T-helper 17 cell (primary cell): ENCODE data around the gene CPSF3. TPM values are rescaled to one million over a fixed set of nuclear protein-coding genes. Genes with fewer than 3 reads are reported as not detected.

Source experiments
- ATAC-seq: fragments of 150-1000 bp; cut with Tn5 transposase; 2 replicates; pipeline ENCODE4 v1.10.0; 2021; ENCODE audit warnings: mild to moderate bottlenecking, moderate library complexity
- DNase-seq, 3 donors: peaks; one replicate each; pipeline versions ENCODE4 v3.0.0 to v3.0.0-alpha.2; 2020 to 2021
- H3K9me3 ChIP-seq: one replicate; pipeline ENCODE4 v1.7.0; 2013; ENCODE audit warnings: low read length, mild to moderate bottlenecking; ENCODE audit not compliant: control insufficient read depth, poor library complexity, severe bottlenecking
- H3K27ac Mint-ChIP-seq: one replicate; pipeline ENCODE4 v1.8.0; 2022; ENCODE audit warnings: mild to moderate bottlenecking, moderate library complexity, mixed read lengths
- H3K27me3 Mint-ChIP-seq: one replicate; pipeline ENCODE4 v1.8.0; 2022; ENCODE audit warnings: mixed read lengths
- H3K36me3 Mint-ChIP-seq: one replicate; pipeline ENCODE4 v1.8.0; 2022; ENCODE audit warnings: low read depth, mixed read lengths
- H3K4me1 Mint-ChIP-seq: one replicate; pipeline ENCODE4 v1.8.0; 2022; ENCODE audit warnings: mild to moderate bottlenecking, mixed read lengths
- H3K4me3 Mint-ChIP-seq: one replicate; pipeline ENCODE4 v1.8.0; 2022; ENCODE audit warnings: mild to moderate bottlenecking, moderate library complexity, mixed read lengths
- total RNA-seq, 4 donors: library from RNA in 2 of 4; stranded (reverse) in 2 of 4; gene quantifications; one replicate each; pipeline ENCODE4 v1.2.3 and lab custom pipeline; 2022 to 2026

CPSF3 gene
- total RNA-seq (10 to 100 TPM; 18.1 to 19.0 TPM), total RNA-seq (lab: John Stamatoyannopoulos, UW) (29.5 to 51.0 reads per million in 2 donors)

- DNase-seq (peak; percentile 90 to 94 (median 94)), ATAC-seq (peak; percentile 89)
- H3K27me3 Mint-ChIP-seq, result no peaks in the 10 kb centered on the region
- no peak within 1 kb of the TSS for H3K27ac Mint-ChIP-seq
- H3K4me1 Mint-ChIP-seq, result peaks cover 25% of the 10 kb centered on the region
- no peaks in the 10 kb centered on the region for H3K9me3 ChIP-seq
- H3K4me3 Mint-ChIP-seq, result no peak within 1 kb of the TSS
- H3K36me3 Mint-ChIP-seq, result peaks cover 4% of the 10 kb centered on the region
Observed at GRCh38 chr2:9423100-9423921, at the start of gene CPSF3, which contains the start of gene ITGB1BP1. Gene CPSF3, plus strand, starts transcription at chr2:9423654. Its CDS starts 120 bp downstream, at chr2:9423774. Gene ITGB1BP1, minus strand, starts transcription at chr2:9423528. Its CDS starts 4,831 bp downstream, at chr2:9418697.

GRCh38 chr2:9374071-9374730 is 49.3 kb upstream of the CPSF3 start:
- Mint-ChIP-seq H3K36me3 (peaks cover 2% of the 10 kb centered on the region), H3K27ac (no peak overlapping the region), H3K4me1 (peaks cover 3% of the 10 kb centered on the region), H3K4me3 (no peak overlapping the region), H3K27me3 (peaks cover 53% of the 10 kb centered on the region)
- H3K9me3 ChIP-seq, result no peaks in the 10 kb centered on the region
- ATAC-seq, result no peak
- DNase-seq, result no peak

GRCh38 chr2:9375857-9376428 is 47.5 kb upstream of the CPSF3 start:
- Mint-ChIP-seq H3K27me3 (peaks cover 38% of the 10 kb centered on the region), H3K27ac (peak overlapping the region; percentile 6), H3K4me1 (no peaks in the 10 kb centered on the region), H3K36me3 (peaks cover 2% of the 10 kb centered on the region), H3K4me3 (no peak overlapping the region)
- no peaks in the 10 kb centered on the region for H3K9me3 ChIP-seq
- DNase-seq (no peak), ATAC-seq (no peak)

- no peak for ATAC-seq
- H3K4me1 Mint-ChIP-seq, result no peaks in the 10 kb centered on the region
- H3K36me3 Mint-ChIP-seq, result peaks cover 2% of the 10 kb centered on the region
- DNase-seq, result no peak
- no peak overlapping the region for H3K27ac Mint-ChIP-seq
- H3K9me3 ChIP-seq, result no peaks in the 10 kb centered on the region
- peaks cover 25% of the 10 kb centered on the region for H3K27me3 Mint-ChIP-seq
- H3K4me3 Mint-ChIP-seq, result no peak overlapping the region
Observed at GRCh38 chr2:9377461-9378097, 45.9 kb upstream of the CPSF3 start.

- H3K9me3 ChIP-seq, result no peaks in the 10 kb centered on the region
- no peak overlapping the region for H3K27ac Mint-ChIP-seq
- no peaks in the 10 kb centered on the region for H3K4me1 Mint-ChIP-seq
- no peak overlapping the region for H3K4me3 Mint-ChIP-seq
- no peak for DNase-seq
- peaks cover 22% of the 10 kb centered on the region for H3K27me3 Mint-ChIP-seq
- H3K36me3 Mint-ChIP-seq, result peaks cover 4% of the 10 kb centered on the region
- no peak for ATAC-seq
Observed at GRCh38 chr2:9378433-9379390, 44.7 kb upstream of the CPSF3 start.

GRCh38 chr2:9379391-9379755 is 44.1 kb upstream of the CPSF3 start:
- DNase-seq (no peak), ATAC-seq (no peak)
- Mint-ChIP-seq H3K27me3 (peaks cover 16% of the 10 kb centered on the region), H3K27ac (no peak overlapping the region), H3K36me3 (peaks cover 2% of the 10 kb centered on the region), H3K4me3 (no peak overlapping the region), H3K4me1 (no peaks in the 10 kb centered on the region)
- H3K9me3 ChIP-seq, result no peaks in the 10 kb centered on the region

- H3K9me3 ChIP-seq, result no peaks in the 10 kb centered on the region
- DNase-seq, result no peak
- H3K27me3 Mint-ChIP-seq, result peaks cover 16% of the 10 kb centered on the region
- H3K4me3 Mint-ChIP-seq, result no peak overlapping the region
- H3K4me1 Mint-ChIP-seq, result no peaks in the 10 kb centered on the region
- no peak overlapping the region for H3K27ac Mint-ChIP-seq
- H3K36me3 Mint-ChIP-seq, result peaks cover 2% of the 10 kb centered on the region
- ATAC-seq, result no peak
Observed at GRCh38 chr2:9380702-9381628, 42.5 kb upstream of the CPSF3 start.

GRCh38 chr2:9382604-9383235 is 40.7 kb upstream of the CPSF3 start:
- Mint-ChIP-seq H3K36me3 (peaks cover 2% of the 10 kb centered on the region), H3K27me3 (peaks cover 9% of the 10 kb centered on the region), H3K27ac (no peak overlapping the region), H3K4me3 (no peak overlapping the region), H3K4me1 (peaks cover 2% of the 10 kb centered on the region)
- no peak for ATAC-seq
- no peaks in the 10 kb centered on the region for H3K9me3 ChIP-seq
- DNase-seq, result no peak

GRCh38 chr2:9384521-9384920 is 38.9 kb upstream of the CPSF3 start:
- Mint-ChIP-seq H3K36me3 (peaks cover 2% of the 10 kb centered on the region), H3K27me3 (no peaks in the 10 kb centered on the region), H3K4me1 (peaks cover 2% of the 10 kb centered on the region), H3K27ac (no peak overlapping the region), H3K4me3 (no peak overlapping the region)
- no peaks in the 10 kb centered on the region for H3K9me3 ChIP-seq
- no peak for ATAC-seq
- no peak for DNase-seq

- Mint-ChIP-seq H3K4me1 (peaks cover 2% of the 10 kb centered on the region), H3K36me3 (peaks cover 2% of the 10 kb centered on the region), H3K4me3 (no peak overlapping the region), H3K27ac (no peak overlapping the region), H3K27me3 (no peaks in the 10 kb centered on the region)
- ATAC-seq (no peak), DNase-seq (no peak)
- H3K9me3 ChIP-seq, result no peaks in the 10 kb centered on the region
Observed at GRCh38 chr2:9385841-9386240, 37.6 kb upstream of the CPSF3 start.

- H3K27ac Mint-ChIP-seq, result no peak overlapping the region
Observed at GRCh38 chr2:9388199-9388681, 35.2 kb upstream of the CPSF3 start.

More at GRCh38 chr2:9388199-9388681, 35.2 kb upstream of the CPSF3 start:
- DNase-seq, result no peak
- H3K27me3 Mint-ChIP-seq, result no peaks in the 10 kb centered on the region
- H3K9me3 ChIP-seq, result no peaks in the 10 kb centered on the region
- peaks cover 2% of the 10 kb centered on the region for H3K4me1 Mint-ChIP-seq
- H3K36me3 Mint-ChIP-seq, result no peaks in the 10 kb centered on the region
- no peak overlapping the region for H3K4me3 Mint-ChIP-seq
- no peak for ATAC-seq
